ENCODE data around the gene LIMA1. TPM values are rescaled to one million over a fixed set of nuclear protein-coding genes. Genes with fewer than 3 reads are reported as not detected.

LIMA1 gene
- total RNA-seq, 2 donors from 2014 or later: 20.1 to 26.0 TPM

DNA sequence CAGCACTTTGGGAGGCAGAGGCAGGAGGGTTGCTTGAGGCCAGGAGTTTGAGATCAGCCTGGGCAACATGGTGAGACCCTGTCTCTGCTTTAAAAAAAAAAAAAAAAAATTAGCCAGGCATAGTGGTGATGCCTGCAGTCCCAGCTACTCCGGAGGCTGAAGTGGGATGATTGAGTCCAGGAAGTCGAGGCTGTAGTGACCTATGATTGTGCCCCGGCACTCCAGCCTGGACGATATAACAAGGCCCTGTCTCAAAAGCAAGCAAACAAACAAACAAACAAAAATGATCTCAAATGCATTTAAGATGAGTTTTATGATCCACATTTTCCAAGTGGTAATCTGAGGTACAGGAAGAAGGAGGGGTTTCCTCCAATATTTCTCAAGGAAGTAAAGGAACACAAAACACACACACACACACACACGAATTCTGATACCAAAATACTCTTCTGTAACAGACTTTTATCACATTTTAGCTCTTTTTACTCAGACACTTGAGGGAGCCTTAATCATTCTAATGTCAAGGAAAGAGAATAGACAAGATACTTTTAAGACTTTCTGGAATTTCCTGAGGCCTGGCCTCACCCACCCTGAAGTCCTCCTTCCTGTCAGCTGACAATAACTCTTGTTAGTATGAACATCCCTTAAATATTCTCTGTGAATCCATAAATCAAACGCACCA is 71.8 kb downstream of the LIMA1 start:
- Mint-ChIP-seq H3K4me1 (peaks cover 9% of the 10 kb centered on the region), H3K4me3 (no peak overlapping the region)
- H3K27ac ChIP-seq (ENCODE audit: low read depth, low read length): no peak overlapping the region

DNA sequence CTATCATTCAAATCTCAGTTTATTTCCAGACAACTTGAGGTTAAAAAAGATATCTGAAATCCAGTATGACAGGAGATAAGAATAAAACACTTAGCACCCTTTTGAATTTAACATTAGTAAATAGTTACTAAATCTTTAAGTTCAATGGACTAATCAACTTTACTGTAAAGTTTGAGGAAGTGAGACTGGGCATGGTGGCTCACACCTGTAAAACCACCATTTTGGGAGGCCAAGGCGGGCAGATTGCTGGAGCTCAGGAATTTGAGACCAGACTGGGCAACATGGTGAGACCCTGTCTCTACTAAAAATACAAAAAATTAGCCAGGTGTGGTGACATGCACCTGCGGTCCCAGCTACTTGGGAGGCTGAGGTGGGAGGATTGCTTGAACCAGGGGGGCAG is 75.9 kb downstream of the LIMA1 start:
- DNase-seq: no peak
- Mint-ChIP-seq H3K27me3 (ENCODE audit: insufficient read depth) (no peaks in the 10 kb centered on the region), H3K4me3 (no peak overlapping the region), H3K9me3 (no peaks in the 10 kb centered on the region), H3K4me1 (peaks cover 9% of the 10 kb centered on the region), H3K27ac (no peak overlapping the region), H3K36me3 (ENCODE audit: low read depth) (peaks cover 26% of the 10 kb centered on the region)
- Histone ChIP-seq H3K9ac (ENCODE audit: extremely low read depth, low read length, poor library complexity, severe bottlenecking) (no peak overlapping the region), H3K4me3 (ENCODE audit: low read length) (no peak overlapping the region), H3K4me1 (ENCODE audit: control insufficient read depth, insufficient read depth, low read length) (no peaks in the 10 kb centered on the region), H3K36me3 (ENCODE audit: control insufficient read depth, insufficient read depth, low read length) (peaks cover 36% of the 10 kb centered on the region), H3K9me3 (ENCODE audit: control insufficient read depth, low read length) (no peaks in the 10 kb centered on the region), H3K27ac (ENCODE audit: low read depth, low read length) (no peak overlapping the region), H3K27me3 (ENCODE audit: control insufficient read depth, insufficient read depth, low read length, poor library complexity, severe bottlenecking) (no peaks in the 10 kb centered on the region)
- WGBS, 2 experiments (ENCODE audit: insufficient coverage in 1 of 2, insufficient read length in 1 of 2): 95 to 100% methylated on average over 2 of the region's 2 CpGs
- TF ChIP-seq, protein P1, sequence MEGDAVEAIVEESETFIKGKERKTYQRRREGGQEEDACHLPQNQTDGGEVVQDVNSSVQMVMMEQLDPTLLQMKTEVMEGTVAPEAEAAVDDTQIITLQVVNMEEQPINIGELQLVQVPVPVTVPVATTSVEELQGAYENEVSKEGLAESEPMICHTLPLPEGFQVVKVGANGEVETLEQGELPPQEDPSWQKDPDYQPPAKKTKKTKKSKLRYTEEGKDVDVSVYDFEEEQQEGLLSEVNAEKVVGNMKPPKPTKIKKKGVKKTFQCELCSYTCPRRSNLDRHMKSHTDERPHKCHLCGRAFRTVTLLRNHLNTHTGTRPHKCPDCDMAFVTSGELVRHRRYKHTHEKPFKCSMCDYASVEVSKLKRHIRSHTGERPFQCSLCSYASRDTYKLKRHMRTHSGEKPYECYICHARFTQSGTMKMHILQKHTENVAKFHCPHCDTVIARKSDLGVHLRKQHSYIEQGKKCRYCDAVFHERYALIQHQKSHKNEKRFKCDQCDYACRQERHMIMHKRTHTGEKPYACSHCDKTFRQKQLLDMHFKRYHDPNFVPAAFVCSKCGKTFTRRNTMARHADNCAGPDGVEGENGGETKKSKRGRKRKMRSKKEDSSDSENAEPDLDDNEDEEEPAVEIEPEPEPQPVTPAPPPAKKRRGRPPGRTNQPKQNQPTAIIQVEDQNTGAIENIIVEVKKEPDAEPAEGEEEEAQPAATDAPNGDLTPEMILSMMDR (conservative IDR thresholded peaks at IDR 0.05): no peak

More for the DNA sequence above, 71.8 kb downstream of the LIMA1 start:
- H3K27me3 Mint-ChIP-seq (ENCODE audit: insufficient read depth): no peaks in the 10 kb centered on the region
- no peaks in the 10 kb centered on the region for H3K9me3 Mint-ChIP-seq
- WGBS, 2 experiments (ENCODE audit: insufficient coverage in 1 of 2, insufficient read length in 1 of 2): 87 to 96% methylated on average over 4 to 5 of the region's 6 CpGs
- TF ChIP-seq, protein P1 (conservative IDR thresholded peaks at IDR 0.05): no peak
- no peaks in the 10 kb centered on the region for H3K4me1 ChIP-seq (ENCODE audit: control insufficient read depth, insufficient read depth, low read length)
- H3K9me3 ChIP-seq (ENCODE audit: control insufficient read depth, low read length): no peaks in the 10 kb centered on the region
- DNase-seq: no peak
- H3K4me3 ChIP-seq (ENCODE audit: low read length): no peak overlapping the region
- peak overlapping the region; percentile 32 for H3K27ac Mint-ChIP-seq
- H3K9ac ChIP-seq (ENCODE audit: extremely low read depth, low read length, poor library complexity, severe bottlenecking): no peak overlapping the region
- H3K36me3 ChIP-seq (ENCODE audit: control insufficient read depth, insufficient read depth, low read length): peaks cover 11% of the 10 kb centered on the region
- no peaks in the 10 kb centered on the region for H3K27me3 ChIP-seq (ENCODE audit: control insufficient read depth, insufficient read depth, low read length, poor library complexity, severe bottlenecking)
- peaks cover 9% of the 10 kb centered on the region for H3K36me3 Mint-ChIP-seq (ENCODE audit: low read depth)

DNA sequence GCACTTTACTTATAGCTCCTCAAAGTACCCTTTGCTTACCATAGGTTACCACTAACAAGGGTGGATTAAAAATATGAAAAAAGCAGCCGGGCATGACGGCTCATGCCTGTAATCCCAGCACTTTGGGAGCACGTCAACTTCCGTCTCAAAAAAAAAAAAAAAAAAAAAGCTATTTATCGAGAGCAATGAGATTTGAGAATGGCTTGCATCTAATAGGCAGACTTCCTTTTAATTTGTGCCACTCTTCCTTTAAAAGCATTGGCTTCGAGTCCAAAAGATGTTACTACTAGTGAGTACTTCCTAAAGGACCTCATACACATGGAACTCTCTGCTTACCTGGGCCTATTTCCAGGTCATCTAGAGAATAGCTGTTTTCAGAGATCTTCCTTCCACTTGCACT is 77.7 kb downstream of the LIMA1 start:
- Mint-ChIP-seq H3K4me3 (no peak overlapping the region), H3K4me1 (peaks cover 9% of the 10 kb centered on the region), H3K9me3 (no peaks in the 10 kb centered on the region), H3K27me3 (ENCODE audit: insufficient read depth) (no peaks in the 10 kb centered on the region), H3K27ac (no peak overlapping the region), H3K36me3 (ENCODE audit: low read depth) (peaks cover 28% of the 10 kb centered on the region)
- Histone ChIP-seq H3K36me3 (ENCODE audit: control insufficient read depth, insufficient read depth, low read length) (peaks cover 49% of the 10 kb centered on the region), H3K4me1 (ENCODE audit: control insufficient read depth, insufficient read depth, low read length) (no peaks in the 10 kb centered on the region), H3K27ac (ENCODE audit: low read depth, low read length) (no peak overlapping the region), H3K9ac (ENCODE audit: extremely low read depth, low read length, poor library complexity, severe bottlenecking) (no peak overlapping the region), H3K9me3 (ENCODE audit: control insufficient read depth, low read length) (no peaks in the 10 kb centered on the region), H3K4me3 (ENCODE audit: low read length) (no peak overlapping the region), H3K27me3 (ENCODE audit: control insufficient read depth, insufficient read depth, low read length, poor library complexity, severe bottlenecking) (no peaks in the 10 kb centered on the region)
- no peak for DNase-seq
- WGBS, 2 experiments (ENCODE audit: insufficient coverage in 1 of 2, insufficient read length in 1 of 2): 94 to 98% methylated on average over 6 of the region's 6 CpGs
- TF ChIP-seq, protein P1 (conservative IDR thresholded peaks at IDR 0.05): no peak
